WTC11 (cell line): ENCODE data around the gene HELZ. TPM values are rescaled to one million over a fixed set of nuclear protein-coding genes. Genes with fewer than 3 reads are reported as not detected.

Experiments used
- ATAC-seq: fragments of 200-7000 bp; cut with Tn5 transposase; 2 replicates; pipeline ENCODE4 v1.10.0; 2021; ENCODE audit warnings: mild to moderate bottlenecking, moderate library complexity
- CTCF ChIA-PET: fragments of 300-600 bp; sonication (Branson Sonifier 250); formaldehyde crosslinking; loops from one replicate; lab custom pipeline; 2021; ENCODE audit warnings: antibody characterized with exemption; lab: Charles Lee
- POLR2A ChIA-PET: fragments of 350-600 bp; sonication (Branson Sonifier 250); formaldehyde crosslinking; loops from one replicate; lab custom pipeline; 2021; ENCODE audit warnings: antibody characterized with exemption; lab: Charles Lee
- DNase-seq: peaks from one replicate; pipeline ENCODE4 v3.0.0; 2021; ENCODE audit warnings: low spot score
- H3K27ac Mint-ChIP-seq: 2 replicates; pipeline ENCODE4 v1.8.0; 2021; ENCODE audit warnings: mixed read lengths
- H3K27me3 Mint-ChIP-seq: 2 replicates; pipeline ENCODE4 v1.8.0; 2021; ENCODE audit warnings: low read depth, mild to moderate bottlenecking, moderate library complexity, mixed read lengths
- H3K36me3 Mint-ChIP-seq: 2 replicates; pipeline ENCODE4 v1.8.0; 2021; ENCODE audit warnings: mixed read lengths
- H3K4me1 Mint-ChIP-seq: 2 replicates; pipeline ENCODE4 v1.8.0; 2022; ENCODE audit warnings: mixed read lengths
- H3K4me3 Mint-ChIP-seq: 2 replicates; pipeline ENCODE4 v1.8.0; 2021; ENCODE audit warnings: mild to moderate bottlenecking, moderate library complexity, mixed read lengths
- H3K9me3 Mint-ChIP-seq: 2 replicates; pipeline ENCODE4 v1.8.0; 2021; ENCODE audit warnings: mixed read lengths
- CBFB ChIP-seq: sonication (generic); formaldehyde crosslinking; IDR thresholded peaks from 2 replicates; pipeline ENCODE4 v1.8.1; 2022; ENCODE audit warnings: mild to moderate bottlenecking, low read depth, missing genetic modification reagents
- CREB1 ChIP-seq: sonication (generic); formaldehyde crosslinking; IDR thresholded peaks from 2 replicates; pipeline ENCODE4 v1.8.0; 2023; ENCODE audit warnings: mild to moderate bottlenecking, missing genetic modification reagents
- EMX1 ChIP-seq: fragments of 250-450 bp; sonication (Bioruptor Pico); IDR thresholded peaks from 2 replicates; pipeline ENCODE4 v1.8.0; 2021; ENCODE audit warnings: mild to moderate bottlenecking
- FOXJ3 ChIP-seq: sonication (generic); formaldehyde crosslinking; IDR thresholded peaks from 2 replicates; pipeline ENCODE4 v1.9.0; 2021; ENCODE audit warnings: missing genetic modification reagents, mild to moderate bottlenecking, borderline replicate concordance
- FOXK1 ChIP-seq: sonication (generic); formaldehyde crosslinking; IDR thresholded peaks from 2 replicates; pipeline ENCODE4 v1.8.0; 2022; ENCODE audit warnings: mild to moderate bottlenecking, moderate library complexity, missing genetic modification reagents
- HMGXB4 ChIP-seq: sonication (generic); formaldehyde crosslinking; IDR thresholded peaks from 2 replicates; pipeline ENCODE4 v1.8.1; 2023; ENCODE audit warnings: mild to moderate bottlenecking, moderate library complexity, missing genetic modification reagents
- KAT7 ChIP-seq: sonication (generic); formaldehyde crosslinking; IDR thresholded peaks from 2 replicates; pipeline ENCODE4 v1.8.1; 2023; ENCODE audit warnings: missing genetic modification reagents, mild to moderate bottlenecking, borderline replicate concordance
- MXD4 ChIP-seq: fragments of 250-450 bp; sonication (Bioruptor Pico); IDR thresholded peaks from 2 replicates; pipeline ENCODE4 v1.8.0; 2021; ENCODE audit warnings: mild to moderate bottlenecking, moderate library complexity, borderline replicate concordance
- MYBL2 ChIP-seq: sonication (generic); formaldehyde crosslinking; IDR thresholded peaks from 2 replicates; pipeline ENCODE4 v1.8.1; 2023; ENCODE audit warnings: mild to moderate bottlenecking, moderate library complexity, missing genetic modification reagents
- RORB ChIP-seq: fragments of 250-450 bp; sonication (Bioruptor Pico); IDR thresholded peaks from 2 replicates; pipeline ENCODE4 v1.9.0; 2021; ENCODE audit warnings: mild to moderate bottlenecking
- SMAD3 ChIP-seq: sonication (generic); formaldehyde crosslinking; IDR thresholded peaks from 2 replicates; pipeline ENCODE4 v1.8.0; 2022; ENCODE audit warnings: missing genetic modification reagents, mild to moderate bottlenecking, borderline replicate concordance
- TEAD1 ChIP-seq: sonication (generic); formaldehyde crosslinking; IDR thresholded peaks from 2 replicates; pipeline ENCODE4 v1.8.0; 2022; ENCODE audit warnings: mild to moderate bottlenecking, missing genetic modification reagents
- TEAD4 ChIP-seq: sonication (generic); formaldehyde crosslinking; IDR thresholded peaks from 2 replicates; pipeline ENCODE4 v1.8.0; 2022; ENCODE audit warnings: mild to moderate bottlenecking, missing genetic modification reagents
- ZNF138 ChIP-seq: sonication (generic); formaldehyde crosslinking; conservative IDR thresholded peaks from 2 replicates; pipeline ENCODE4 v1.8.1; 2022; ENCODE audit warnings: mild to moderate bottlenecking, moderate library complexity, missing genetic modification reagents
- ZNF232 ChIP-seq: sonication (generic); formaldehyde crosslinking; IDR thresholded peaks from 2 replicates; pipeline ENCODE4 v1.8.0; 2022; ENCODE audit warnings: mild to moderate bottlenecking, missing genetic modification reagents
- total RNA-seq: library from RNA; stranded (reverse); gene quantifications from 3 replicates; pipeline ENCODE4 v1.2.3, GENCODE V29; 2021
- TF ChIP-seq, protein P1 (sequence below): sonication (generic); formaldehyde crosslinking; IDR thresholded peaks from 2 replicates; pipeline ENCODE4 v1.8.1; 2022; ENCODE audit warnings: mild to moderate bottlenecking, moderate library complexity, missing genetic modification reagents
- TF ChIP-seq, protein P2 (sequence below): sonication (generic); formaldehyde crosslinking; IDR thresholded peaks from 2 replicates; pipeline ENCODE4 v1.8.1; 2023; ENCODE audit warnings: mild to moderate bottlenecking, missing genetic modification reagents, moderate library complexity

HELZ gene
- total RNA-seq, 1 experiment from 2014 or later = 49.1 TPM

DNA sequence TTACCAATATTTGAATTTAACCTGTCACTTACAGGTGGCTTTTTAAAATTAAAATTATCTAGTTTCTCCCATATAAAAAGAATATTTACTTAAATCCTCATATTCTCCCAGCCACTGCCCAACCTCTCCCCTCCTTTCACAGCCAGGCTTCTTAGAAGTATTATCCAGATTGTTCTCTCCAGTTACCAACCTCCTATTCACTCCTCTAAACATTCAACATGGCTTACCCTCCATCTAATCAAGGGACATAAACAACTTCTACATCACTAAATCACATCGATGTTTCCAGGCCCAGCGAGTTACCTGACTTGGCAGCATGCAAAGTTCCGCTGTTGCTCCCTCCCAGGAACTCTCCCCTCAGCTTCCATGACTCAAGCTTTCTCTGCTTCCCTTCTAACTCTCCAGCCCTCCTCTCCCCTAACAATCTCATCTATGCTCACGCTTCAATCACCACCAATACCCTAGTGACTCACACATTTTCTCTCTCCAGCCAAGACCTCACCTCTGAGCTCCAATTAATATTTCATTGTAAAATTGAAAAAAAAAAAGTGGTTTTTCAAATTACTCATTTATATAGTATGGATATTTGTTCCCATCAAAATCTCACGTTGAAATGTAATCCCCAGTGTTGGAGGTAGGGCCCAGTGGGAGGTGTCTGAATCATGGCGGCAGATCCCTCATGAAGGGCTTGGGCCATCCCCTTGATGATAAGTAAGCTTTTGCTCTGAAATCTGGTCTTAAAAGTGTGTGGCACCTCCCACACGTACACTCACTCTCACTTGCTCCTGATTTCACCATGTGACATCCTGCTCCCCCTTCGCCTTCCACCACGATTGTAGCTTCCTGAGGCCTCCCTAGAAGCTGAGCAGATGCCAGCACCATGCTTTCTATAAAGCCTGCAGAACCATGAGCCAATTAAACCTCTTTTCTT lies 88.5 kb downstream of the HELZ start:
- Mint-ChIP-seq H3K27me3 (no peaks in the 10 kb centered on the region), H3K4me1 (peaks cover 14% of the 10 kb centered on the region), H3K9me3 (no peaks in the 10 kb centered on the region; the same call in 1 of the 2 replicates)
- POLR2A ChIA-PET = interaction anchor here (0.7 kb wide), 1 partner anchor 118 kb away, joined by 3 read pairs; no protein-coding TSS in a partner anchor
- no peak for TF ChIP-seq HMGXB4 (CRISPR knock-in tag)
- TF ChIP-seq FOXJ3 = no peak
- no peak for TF ChIP-seq TEAD1 (CRISPR knock-in tag)
- no peak for TF ChIP-seq EMX1 (CRISPR knock-in tag)
- TF ChIP-seq CREB1 (CRISPR knock-in tag) = no peak
- TF ChIP-seq, protein P1, sequence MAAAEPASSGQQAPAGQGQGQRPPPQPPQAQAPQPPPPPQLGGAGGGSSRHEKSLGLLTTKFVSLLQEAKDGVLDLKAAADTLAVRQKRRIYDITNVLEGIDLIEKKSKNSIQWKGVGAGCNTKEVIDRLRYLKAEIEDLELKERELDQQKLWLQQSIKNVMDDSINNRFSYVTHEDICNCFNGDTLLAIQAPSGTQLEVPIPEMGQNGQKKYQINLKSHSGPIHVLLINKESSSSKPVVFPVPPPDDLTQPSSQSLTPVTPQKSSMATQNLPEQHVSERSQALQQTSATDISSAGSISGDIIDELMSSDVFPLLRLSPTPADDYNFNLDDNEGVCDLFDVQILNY (CRISPR knock-in tag) = no peak
- TF ChIP-seq FOXK1 (CRISPR knock-in tag) = no peak
- TF ChIP-seq KAT7 = no peak
- TF ChIP-seq ZNF138 (CRISPR knock-in tag) = no peak
- TF ChIP-seq SMAD3 (CRISPR knock-in tag) = no peak
- TF ChIP-seq MYBL2 = no peak
- TF ChIP-seq CBFB (CRISPR knock-in tag) = no peak
- TF ChIP-seq MXD4 (CRISPR knock-in tag) = no peak
- TF ChIP-seq, all 79 proteins: peak for 0
- CTCF ChIA-PET = interaction anchor here (2.2 to 3.0 kb wide), 2 partner anchors 17 to 140 kb away, joined by 8 to 16 read pairs; no protein-coding TSS in a partner anchor
- ATAC-seq (no peak), DNase-seq (no peak)
- H3K27ac Mint-ChIP-seq = peak overlapping the region; percentile 55
- H3K4me3 Mint-ChIP-seq = no peak overlapping the region
- peaks cover 15% of the 10 kb centered on the region for H3K36me3 Mint-ChIP-seq

- CTCF ChIA-PET = interaction anchor here (0.6 kb wide), 1 partner anchor 107 kb away, joined by 3 read pairs; no protein-coding TSS in a partner anchor
- Mint-ChIP-seq H3K4me1 (peaks cover 18% of the 10 kb centered on the region), H3K4me3 (no peak overlapping the region), H3K27ac (peak overlapping the region; percentile 44; the same call in 1 of the 2 replicates), H3K36me3 (peaks cover 16% of the 10 kb centered on the region), H3K27me3 (no peaks in the 10 kb centered on the region), H3K9me3 (no peaks in the 10 kb centered on the region; the same call in 1 of the 2 replicates)
- TF ChIP-seq ZNF232 (CRISPR knock-in tag) (no peak), TEAD4 (CRISPR knock-in tag) (no peak), HMGXB4 (CRISPR knock-in tag) (no peak), RORB (CRISPR knock-in tag) (no peak)
- TF ChIP-seq, protein P2, sequence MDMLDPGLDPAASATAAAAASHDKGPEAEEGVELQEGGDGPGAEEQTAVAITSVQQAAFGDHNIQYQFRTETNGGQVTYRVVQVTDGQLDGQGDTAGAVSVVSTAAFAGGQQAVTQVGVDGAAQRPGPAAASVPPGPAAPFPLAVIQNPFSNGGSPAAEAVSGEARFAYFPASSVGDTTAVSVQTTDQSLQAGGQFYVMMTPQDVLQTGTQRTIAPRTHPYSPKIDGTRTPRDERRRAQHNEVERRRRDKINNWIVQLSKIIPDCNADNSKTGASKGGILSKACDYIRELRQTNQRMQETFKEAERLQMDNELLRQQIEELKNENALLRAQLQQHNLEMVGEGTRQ (CRISPR knock-in tag) = no peak
- DNase-seq = no peak
- no peak for ATAC-seq
- POLR2A ChIA-PET = no interaction called here
Observed at GRCh38 chr17:67152824-67153223, 92.2 kb downstream of the HELZ start.
